Neuronal stem cell (in vitro differentiated cells): Measurements from ENCODE around the gene LZTS2.
A peak's percentile ranks its signal among the peaks of the same experiment; 100 is the strongest.

Experiments
- DNase-seq: peaks from one replicate; pipeline ENCODE4 v3.0.0-alpha.2; 2013; ENCODE audit warnings: low spot score
- H2AFZ ChIP-seq: one replicate; pipeline ENCODE4 v1.6.1; 2013; ENCODE audit warnings: mild to moderate bottlenecking, low read length, inconsistent platforms
- H2AK5ac ChIP-seq: 2 replicates; pipeline ENCODE4 v1.6.1; 2013; ENCODE audit warnings: low read depth, mild to moderate bottlenecking, inconsistent platforms, low read length, moderate library complexity, mixed read lengths
- H2BK120ac ChIP-seq: 2 replicates; pipeline ENCODE4 v1.6.1; 2013; ENCODE audit warnings: low read depth, mild to moderate bottlenecking, inconsistent platforms, low read length, moderate library complexity, mixed read lengths
- H2BK12ac ChIP-seq: one replicate; pipeline ENCODE4 v1.6.1; 2013; ENCODE audit warnings: low read length, inconsistent platforms
- H2BK15ac ChIP-seq: 2 replicates; pipeline ENCODE4 v1.6.1; 2013; ENCODE audit warnings: mild to moderate bottlenecking, low read length, inconsistent platforms, mixed read lengths
- H2BK5ac ChIP-seq: one replicate; pipeline ENCODE4 v1.6.1; 2013; ENCODE audit warnings: inconsistent platforms, mild to moderate bottlenecking, low read length, moderate library complexity
- H3K14ac ChIP-seq: one replicate; pipeline ENCODE4 v1.6.1; 2013; ENCODE audit warnings: low read length, inconsistent platforms
- H3K18ac ChIP-seq: 2 replicates; pipeline ENCODE4 v1.6.1; 2013; ENCODE audit warnings: low read length, inconsistent platforms
- H3K23ac ChIP-seq: 2 replicates; pipeline ENCODE4 v1.6.1; 2013; ENCODE audit warnings: low read depth, mild to moderate bottlenecking, mixed read lengths, low read length, inconsistent platforms; ENCODE audit not compliant: poor library complexity
- H3K27ac ChIP-seq: replicated peaks from 3 replicates; pipeline ENCODE4 v1.5.1; 2013; ENCODE audit warnings: low read length, inconsistent platforms
- H3K27me3 ChIP-seq, 3 experiments: 2 replicates each; pipeline ENCODE4 v1.6.1; 2013; ENCODE audit warnings: low read length in 3 of 3, mild to moderate bottlenecking in 2 of 3, inconsistent platforms in 1 of 3, low read depth in 1 of 3, mixed read lengths in 1 of 3, moderate library complexity in 1 of 3; ENCODE audit not compliant: control insufficient read depth in 3 of 3, insufficient read depth in 3 of 3
- H3K36me3 ChIP-seq, 2 donors: replicated peaks in 1 of 2; 2 replicates each; pipeline ENCODE4 v1.6.1; 2013; ENCODE audit warnings: low read length in 2 of 2; ENCODE audit not compliant: control insufficient read depth in 2 of 2, insufficient read depth in 2 of 2
- H3K4ac ChIP-seq: 2 replicates; pipeline ENCODE4 v1.6.1; 2013; ENCODE audit warnings: inconsistent platforms, mild to moderate bottlenecking, low read length, moderate library complexity
- H3K4me1 ChIP-seq, 2 donors: 1 replicate in 1 of 2; 2 replicates in 1 of 2; pipeline ENCODE4 v1.6.1; 2013; ENCODE audit warnings: low read length in 2 of 2, low read depth in 1 of 2; ENCODE audit not compliant: control insufficient read depth in 2 of 2, insufficient read depth in 1 of 2
- H3K4me2 ChIP-seq: one replicate; pipeline ENCODE4 v1.6.1; 2013; ENCODE audit warnings: mild to moderate bottlenecking, low read length, inconsistent platforms; ENCODE audit not compliant: insufficient read depth, poor library complexity, severe bottlenecking
- H3K4me3 ChIP-seq, 2 donors: 2 replicates each; pipeline ENCODE4 v1.5.1; 2013; ENCODE audit warnings: low read length in 2 of 2, mild to moderate bottlenecking in 2 of 2, inconsistent platforms in 1 of 2, moderate library complexity in 1 of 2
- H3K79me1 ChIP-seq: one replicate; pipeline ENCODE4 v1.6.1; 2013; ENCODE audit warnings: low read depth, mild to moderate bottlenecking, inconsistent platforms, low read length, moderate library complexity
- H3K9ac ChIP-seq: one replicate; pipeline ENCODE4 v1.6.1; 2013; ENCODE audit warnings: mild to moderate bottlenecking, low read depth, low read length, inconsistent platforms; ENCODE audit not compliant: poor library complexity
- H3K9me3 ChIP-seq, 2 donors: replicated peaks in 1 of 2; 2 replicates each; pipeline versions ENCODE3 to v1.6.1; 2013; ENCODE audit warnings: low read length in 2 of 2, mild to moderate bottlenecking in 2 of 2, inconsistent platforms in 1 of 2, low read depth in 1 of 2, mixed read lengths in 1 of 2, moderate library complexity in 1 of 2; ENCODE audit not compliant: control insufficient read depth in 2 of 2, insufficient read depth in 1 of 2
- H4K8ac ChIP-seq: one replicate; pipeline ENCODE4 v1.6.1; 2013; ENCODE audit warnings: low read depth, mild to moderate bottlenecking, inconsistent platforms, low read length, moderate library complexity
- H4K91ac ChIP-seq: one replicate; pipeline ENCODE4 v1.6.1; 2013; ENCODE audit warnings: low read length, low read depth, mild to moderate bottlenecking, inconsistent platforms; ENCODE audit not compliant: poor library complexity
- WGBS, 2 donors: extraction: QIAGEN DNeasy Blood & Tissue Kit; methylation state at CpG; one replicate each; pipeline ENCODE4 v1.1.7; 2013; ENCODE audit warnings: missing lambda C conversion rate in 2 of 2, mixed read lengths in 1 of 2; ENCODE audit not compliant: insufficient read length in 2 of 2, insufficient replicate concordance in 1 of 2; ENCODE audit errors: extremely low coverage in 2 of 2; 5-methylcytosine and 5-hydroxymethylcytosine counted together

Gene LZTS2

GRCh38 chr10:101005361-101005760 lies 5.8 kb downstream of the LZTS2 start:
- Histone ChIP-seq H2BK15ac (no peak overlapping the region), H4K8ac (no peak overlapping the region), H2BK120ac (no peak overlapping the region), H3K79me1 (peaks cover 26% of the 10 kb centered on the region), H3K4me2 (no peak overlapping the region), H4K91ac (no peak overlapping the region), H3K36me3 (peaks cover 42 to 59% of the 10 kb centered on the region in 2 donors), H3K23ac (no peak overlapping the region), H3K9ac (no peak overlapping the region), H3K4me1 (peaks cover 18 to 25% of the 10 kb centered on the region in 2 donors), H3K4ac (no peak overlapping the region), H2BK5ac (peak overlapping the region; percentile 39), H3K27ac (no peak overlapping the region), H3K14ac (no peak overlapping the region), H3K4me3 (no peak overlapping the region), H3K18ac (peak overlapping the region; percentile 28), H2AFZ (no peak overlapping the region), H3K9me3 (no peaks in the 10 kb centered on the region), H2BK12ac (no peak overlapping the region), H2AK5ac (no peak overlapping the region), H3K27me3 (no peaks in the 10 kb centered on the region)
- DNase-seq: no peak
- WGBS, 2 donors: no CpG with 5 or more reads among the region's 23 CpGs

GRCh38 chr10:101005869-101006567 lies 6.4 kb downstream of the LZTS2 start:
- H3K27ac ChIP-seq: no peak overlapping the region
- no peak overlapping the region for H2BK15ac ChIP-seq
- H2AFZ ChIP-seq: no peak overlapping the region
- WGBS, 2 donors: no CpG with 5 or more reads among the region's 4 CpGs
- no peak overlapping the region for H3K4me2 ChIP-seq
- peaks cover 14 to 21% of the 10 kb centered on the region in 2 donors for H3K4me1 ChIP-seq
- H3K27me3 ChIP-seq: no peaks in the 10 kb centered on the region
- no peak for DNase-seq
- H3K4ac ChIP-seq: no peak overlapping the region
- H3K36me3 ChIP-seq: peaks cover 42 to 59% of the 10 kb centered on the region in 2 donors
- no peak overlapping the region for H2BK12ac ChIP-seq
- no peak overlapping the region for H4K91ac ChIP-seq
- no peak overlapping the region for H2BK120ac ChIP-seq
- H3K9ac ChIP-seq: no peak overlapping the region
- H3K79me1 ChIP-seq: peaks cover 25% of the 10 kb centered on the region
- no peak overlapping the region for H3K23ac ChIP-seq
- H3K9me3 ChIP-seq: no peaks in the 10 kb centered on the region
- no peak overlapping the region for H4K8ac ChIP-seq
- peak overlapping the region; percentile 28 for H3K18ac ChIP-seq
- H3K4me3 ChIP-seq: no peak overlapping the region
- no peak overlapping the region for H3K14ac ChIP-seq
- H2AK5ac ChIP-seq: no peak overlapping the region
- peak overlapping the region; percentile 53 for H2BK5ac ChIP-seq

- no peak overlapping the region for H2BK15ac ChIP-seq
- DNase-seq: no peak
- no peaks in the 10 kb centered on the region for H3K27me3 ChIP-seq
- peaks cover 22% of the 10 kb centered on the region for H3K79me1 ChIP-seq
- WGBS, 2 donors: no CpG with 5 or more reads among the region's 33 CpGs
- H3K18ac ChIP-seq: peak overlapping the region; percentile 28
- no peak overlapping the region for H4K91ac ChIP-seq
- no peaks in the 10 kb centered on the region for H3K9me3 ChIP-seq
- peak overlapping the region; percentile 73 for H2BK12ac ChIP-seq
- H3K36me3 ChIP-seq: peaks cover 42 to 57% of the 10 kb centered on the region in 2 donors
- no peak overlapping the region for H3K27ac ChIP-seq
- peaks cover 8 to 18% of the 10 kb centered on the region in 2 donors for H3K4me1 ChIP-seq
- peak overlapping the region; percentile 50 for H3K9ac ChIP-seq
- H2AK5ac ChIP-seq: peak overlapping the region; percentile 75
- H3K4ac ChIP-seq: no peak overlapping the region
- H2BK120ac ChIP-seq: no peak overlapping the region
- no peak overlapping the region for H3K4me2 ChIP-seq
- H2BK5ac ChIP-seq: peak overlapping the region; percentile 53
- peak overlapping the region; percentile 89 for H3K23ac ChIP-seq
- no peak overlapping the region for H2AFZ ChIP-seq
- no peak overlapping the region for H3K14ac ChIP-seq
- H4K8ac ChIP-seq: peak overlapping the region; percentile 65
- no peak overlapping the region for H3K4me3 ChIP-seq
Measured at GRCh38 chr10:101006593-101007098, 7.0 kb downstream of the LZTS2 start.

- WGBS, 2 donors: no CpG with 5 or more reads among the region's 11 CpGs
- H3K4me2 ChIP-seq: no peak overlapping the region
Measured at GRCh38 chr10:101007099-101007711, 7.6 kb downstream of the LZTS2 start.

More at GRCh38 chr10:101007099-101007711, 7.6 kb downstream of the LZTS2 start:
- Histone ChIP-seq H3K9me3 (no peaks in the 10 kb centered on the region), H2BK12ac (no peak overlapping the region), H3K9ac (no peak overlapping the region), H3K36me3 (peaks cover 41 to 53% of the 10 kb centered on the region in 2 donors), H2AFZ (no peak overlapping the region), H2BK120ac (no peak overlapping the region), H4K8ac (peak overlapping the region; percentile 65), H3K4me3 (no peak overlapping the region), H2BK5ac (peak overlapping the region; percentile 53), H2AK5ac (peak overlapping the region; percentile 75), H3K18ac (peak overlapping the region; percentile 28), H3K27me3 (no peaks in the 10 kb centered on the region), H3K27ac (no peak overlapping the region), H3K79me1 (peaks cover 17% of the 10 kb centered on the region), H3K23ac (peak overlapping the region; percentile 89), H4K91ac (no peak overlapping the region), H3K4me1 (peaks cover 3 to 16% of the 10 kb centered on the region in 2 donors), H2BK15ac (no peak overlapping the region), H3K4ac (no peak overlapping the region), H3K14ac (no peak overlapping the region)
- DNase-seq: no peak
